GM18907 (cell line): ENCODE measurements around the gene KIF25.

Experiments
- ATAC-seq: cut with Tn5 transposase; IDR thresholded peaks from one replicate; pipeline ENCODE4 v1.9.1; 2021; ENCODE audit warnings: mild to moderate bottlenecking, moderate library complexity; ENCODE audit not compliant: unreplicated experiment

KIF25 gene

GRCh38 chr6:168047841-168048723 lies 50.6 kb downstream of the KIF25 start:
- no peak for ATAC-seq

GRCh38 chr6:168048724-168049025 lies 51.2 kb downstream of the KIF25 start:
- ATAC-seq = no peak

- ATAC-seq = no peak
Measured at GRCh38 chr6:168049277-168049676, 51.8 kb downstream of the KIF25 start.

- no peak for ATAC-seq
Measured at GRCh38 chr6:168049706-168050224, 52.3 kb downstream of the KIF25 start.

- ATAC-seq = no peak
Measured at GRCh38 chr6:168050225-168050880, 52.9 kb downstream of the KIF25 start.

- ATAC-seq = no peak
Measured at GRCh38 chr6:168050881-168051586, 53.6 kb downstream of the KIF25 start.

GRCh38 chr6:168051648-168052047 lies 54.2 kb downstream of the KIF25 start:
- no peak for ATAC-seq

GRCh38 chr6:168052291-168052891 lies 54.9 kb downstream of the KIF25 start:
- ATAC-seq = no peak

GRCh38 chr6:168053086-168053956 lies 55.9 kb downstream of the KIF25 start:
- ATAC-seq = no peak

GRCh38 chr6:168053957-168054471 lies 56.5 kb downstream of the KIF25 start:
- ATAC-seq = no peak

GRCh38 chr6:168054765-168055560 lies 57.5 kb downstream of the KIF25 start:
- no peak for ATAC-seq

- no peak for ATAC-seq
Measured at GRCh38 chr6:168055696-168056489, 58.4 kb downstream of the KIF25 start.

- ATAC-seq = no peak
Measured at GRCh38 chr6:168056892-168057527, 59.5 kb downstream of the KIF25 start.

GRCh38 chr6:168057836-168058235 lies 60.4 kb downstream of the KIF25 start:
- no peak for ATAC-seq

GRCh38 chr6:168058691-168059551 lies 61.5 kb downstream of the KIF25 start:
- ATAC-seq = no peak

GRCh38 chr6:168060521-168060931 lies 63.1 kb downstream of the KIF25 start:
- no peak for ATAC-seq
